DMS 273 (cell line): ENCODE data around the gene CDCA7L.

Source experiments
- DNase-seq: peaks from one replicate; lab custom pipeline; 2025; ENCODE audit not compliant: unreplicated experiment; lab: John Stamatoyannopoulos, UW

CDCA7L gene, protein sequence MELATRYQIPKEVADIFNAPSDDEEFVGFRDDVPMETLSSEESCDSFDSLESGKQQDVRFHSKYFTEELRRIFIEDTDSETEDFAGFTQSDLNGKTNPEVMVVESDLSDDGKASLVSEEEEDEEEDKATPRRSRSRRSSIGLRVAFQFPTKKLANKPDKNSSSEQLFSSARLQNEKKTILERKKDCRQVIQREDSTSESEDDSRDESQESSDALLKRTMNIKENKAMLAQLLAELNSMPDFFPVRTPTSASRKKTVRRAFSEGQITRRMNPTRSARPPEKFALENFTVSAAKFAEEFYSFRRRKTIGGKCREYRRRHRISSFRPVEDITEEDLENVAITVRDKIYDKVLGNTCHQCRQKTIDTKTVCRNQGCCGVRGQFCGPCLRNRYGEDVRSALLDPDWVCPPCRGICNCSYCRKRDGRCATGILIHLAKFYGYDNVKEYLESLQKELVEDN

GRCh38 chr7:21945454-21946221 lies at the start of gene CDCA7L:
TSS of gene CDCA7L (minus strand) at chr7:21945899. CDS start at chr7:21945804, 95 bp downstream.
- DNase-seq, result peak; percentile 97

DNA sequence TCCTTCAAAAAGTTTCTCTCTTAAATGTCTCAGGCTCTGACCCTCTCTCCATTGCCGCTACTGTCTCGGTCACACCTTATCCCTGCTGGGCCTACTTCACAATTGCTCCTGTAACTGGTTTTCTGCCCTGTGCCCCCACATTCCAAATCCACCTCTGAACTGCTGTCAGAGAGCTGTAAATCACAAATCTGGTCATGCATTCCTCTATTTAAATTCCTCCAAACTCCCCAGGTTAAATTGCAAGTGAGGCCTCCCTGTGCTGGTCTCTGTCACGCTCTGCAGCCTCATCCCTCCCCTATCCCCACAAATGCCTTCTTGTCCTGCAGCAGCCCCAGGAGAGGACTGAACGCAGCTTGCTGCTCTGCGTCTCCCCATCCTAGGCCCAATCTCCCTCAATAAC lies 40.4 kb upstream of the CDCA7L start:
- no peak for DNase-seq

GRCh38 chr7:21984042-21984441 lies 38.3 kb upstream of the CDCA7L start:
- DNase-seq, result no peak

- DNase-seq, result no peak
Observed at GRCh38 chr7:21983056-21983455, 37.4 kb upstream of the CDCA7L start.

- DNase-seq, result no peak
Observed at GRCh38 chr7:21981524-21981923, 35.8 kb upstream of the CDCA7L start.

DNA sequence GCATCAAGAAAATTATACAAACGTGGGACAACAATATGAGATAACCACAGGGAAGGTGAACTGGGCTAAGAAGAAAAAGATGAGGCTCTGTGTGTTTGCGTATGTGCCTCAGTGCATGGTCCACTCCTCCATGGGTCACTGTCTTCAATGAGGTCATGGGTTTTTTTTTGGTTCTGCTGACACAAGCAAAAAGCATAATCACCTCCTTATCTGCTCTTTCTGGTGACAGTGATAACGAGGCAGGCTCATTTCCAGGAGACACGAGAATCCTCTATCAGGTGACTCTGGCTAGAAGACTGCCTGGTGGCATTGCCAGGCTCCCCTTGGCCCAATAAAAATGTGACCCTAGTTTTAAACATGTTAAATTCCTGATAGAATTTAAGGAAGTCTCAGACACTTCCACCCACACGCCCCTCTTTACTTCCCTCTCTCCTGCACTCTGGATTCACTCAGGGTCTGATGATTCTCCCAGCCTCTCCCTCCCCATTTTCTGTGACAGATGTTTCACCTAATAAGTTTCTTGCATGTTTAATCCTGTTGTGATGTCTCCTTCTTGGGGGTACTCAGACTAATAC lies 35.3 kb upstream of the CDCA7L start:
- no peak for DNase-seq

DNA sequence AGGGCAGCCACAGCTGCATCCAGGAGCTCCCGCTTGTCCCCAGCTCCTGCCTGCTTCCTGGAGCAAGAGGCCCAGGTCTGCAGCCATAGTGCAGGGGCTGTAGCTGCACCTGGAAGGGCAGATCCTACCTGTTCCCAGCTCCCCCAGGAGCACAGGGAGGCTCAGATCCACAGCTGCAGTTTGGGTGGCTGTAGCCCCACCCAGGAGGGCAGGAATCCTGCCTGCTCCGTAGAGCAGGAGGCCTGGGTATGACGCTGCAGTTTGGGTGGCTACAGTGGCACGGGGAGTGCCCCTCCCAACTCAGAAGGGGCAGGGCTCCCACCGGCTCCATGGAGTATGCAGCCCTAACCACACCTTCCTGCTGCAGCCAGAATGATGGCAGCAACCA lies 26.7 kb upstream of the CDCA7L start:
- no peak for DNase-seq

- no peak for DNase-seq
Observed at GRCh38 chr7:21971780-21972396, 26.2 kb upstream of the CDCA7L start.

GRCh38 chr7:21969822-21970221 lies 24.1 kb upstream of the CDCA7L start:
- no peak for DNase-seq

DNA sequence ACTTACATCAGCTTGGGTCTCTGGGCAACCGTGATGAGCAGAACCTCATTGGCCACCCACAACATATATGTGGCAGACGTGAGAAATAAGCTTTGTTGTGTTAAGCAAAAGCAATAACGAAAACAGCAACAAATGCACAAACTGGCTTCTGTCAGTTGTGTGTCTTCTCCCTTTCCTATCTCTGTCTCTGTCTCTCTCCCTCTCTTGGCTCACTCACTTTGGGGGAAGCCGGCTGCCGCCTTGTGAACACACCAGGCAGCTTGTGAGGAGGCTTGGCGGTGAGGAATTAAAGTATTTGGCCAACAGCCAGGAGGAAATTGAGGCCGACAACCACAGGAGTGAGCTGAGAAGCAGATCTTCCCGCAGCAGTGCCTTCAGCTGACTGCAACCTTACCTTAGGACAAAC lies 21.9 kb upstream of the CDCA7L start:
- DNase-seq, result no peak

- no peak for DNase-seq
Observed at GRCh38 chr7:21966271-21966670, 20.6 kb upstream of the CDCA7L start.

- DNase-seq, result no peak
Observed at GRCh38 chr7:21965291-21965690, 19.6 kb upstream of the CDCA7L start.

DNA sequence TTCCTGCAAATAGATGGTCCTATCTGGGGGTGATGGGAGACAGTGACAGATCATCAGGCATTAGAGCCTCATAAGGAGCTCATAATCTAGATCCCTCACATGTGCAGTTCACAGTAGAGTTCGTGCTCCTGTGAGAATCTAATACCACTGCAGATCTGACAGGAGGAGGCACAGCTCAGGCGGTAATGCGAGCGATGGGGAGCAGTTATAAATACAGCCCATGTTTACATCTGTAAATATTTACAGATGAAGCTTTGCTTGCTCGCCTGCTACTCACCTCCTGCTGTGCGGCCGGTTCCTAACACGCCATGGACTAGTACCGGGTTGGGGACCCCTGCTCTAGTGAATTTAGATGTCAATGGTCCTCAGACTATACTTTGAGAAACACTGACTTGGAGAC lies 17.0 kb upstream of the CDCA7L start:
- DNase-seq, result no peak

GRCh38 chr7:21960922-21961321 lies 15.2 kb upstream of the CDCA7L start:
- DNase-seq, result no peak

DNA sequence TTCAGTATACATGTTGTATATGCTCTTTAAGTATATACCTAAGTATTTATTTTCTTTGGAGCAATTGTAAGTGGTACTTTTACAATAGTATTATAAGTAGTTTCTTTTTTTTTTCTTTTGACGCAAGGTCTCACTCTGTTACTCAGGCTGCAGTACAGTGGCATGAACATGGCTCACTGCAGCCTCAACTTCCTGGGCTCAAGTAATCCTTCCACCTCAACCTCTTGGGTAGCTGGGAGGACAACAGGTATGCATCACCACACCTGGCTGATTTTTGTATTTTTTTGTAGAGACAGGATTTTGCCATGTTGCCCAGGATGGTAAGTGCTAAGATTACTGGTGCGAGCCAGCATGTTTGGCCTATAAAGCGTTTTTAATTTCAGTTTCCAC lies 13.7 kb upstream of the CDCA7L start:
- DNase-seq, result no peak

DNA sequence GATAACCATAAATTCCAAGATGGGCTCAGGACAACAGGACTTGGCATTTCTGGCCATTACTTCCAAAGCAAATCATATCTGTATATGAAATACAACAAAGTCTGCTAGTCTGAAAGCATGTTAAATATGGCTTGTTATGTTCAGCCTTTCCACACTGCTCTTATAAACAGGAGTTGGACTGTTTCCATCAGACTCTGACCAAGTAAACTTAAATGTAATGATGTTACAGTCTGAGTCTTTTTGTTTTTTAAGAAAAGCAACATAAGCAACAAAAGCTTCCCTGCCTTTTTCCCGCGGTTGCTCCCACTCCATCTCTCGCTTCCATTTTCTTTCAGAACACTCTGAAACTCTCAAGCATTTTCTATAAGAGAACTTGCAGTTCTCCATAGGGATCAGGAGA lies 8.1 kb upstream of the CDCA7L start:
- DNase-seq, result no peak

DNA sequence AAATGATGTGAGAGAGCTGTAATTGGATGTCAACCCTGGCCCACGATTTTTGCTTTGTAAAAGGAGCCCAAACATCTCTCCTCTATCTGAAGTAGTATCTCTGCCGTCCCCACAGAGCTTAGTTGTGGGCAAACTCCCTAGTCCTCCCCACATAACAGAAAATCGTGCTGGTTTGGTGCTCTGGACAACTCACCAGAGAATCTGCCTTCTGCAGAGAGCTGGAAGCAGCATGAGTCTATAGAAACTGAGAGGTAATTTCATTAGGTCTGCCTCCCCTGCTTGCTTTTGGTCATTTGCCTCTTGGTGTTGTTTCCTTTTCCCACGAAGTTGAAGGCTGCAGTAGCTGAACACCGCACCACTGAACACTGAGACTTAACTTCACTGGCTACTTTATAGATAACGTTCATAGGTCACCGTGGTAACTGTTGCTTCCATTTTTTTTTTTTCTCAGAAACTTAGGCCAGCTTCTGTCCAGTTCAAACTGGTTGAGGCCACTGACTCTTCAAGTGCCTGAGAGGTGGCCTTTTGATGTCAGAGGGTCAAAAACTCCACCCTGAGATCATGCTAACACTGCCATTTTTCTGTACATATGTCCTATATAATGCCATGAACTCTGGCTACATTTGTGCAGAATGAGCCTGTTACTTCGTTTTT lies 3.3 kb upstream of the CDCA7L start:
- DNase-seq, result no peak

GRCh38 chr7:21948364-21948763 lies 2.7 kb upstream of the CDCA7L start:
- no peak for DNase-seq

DNA sequence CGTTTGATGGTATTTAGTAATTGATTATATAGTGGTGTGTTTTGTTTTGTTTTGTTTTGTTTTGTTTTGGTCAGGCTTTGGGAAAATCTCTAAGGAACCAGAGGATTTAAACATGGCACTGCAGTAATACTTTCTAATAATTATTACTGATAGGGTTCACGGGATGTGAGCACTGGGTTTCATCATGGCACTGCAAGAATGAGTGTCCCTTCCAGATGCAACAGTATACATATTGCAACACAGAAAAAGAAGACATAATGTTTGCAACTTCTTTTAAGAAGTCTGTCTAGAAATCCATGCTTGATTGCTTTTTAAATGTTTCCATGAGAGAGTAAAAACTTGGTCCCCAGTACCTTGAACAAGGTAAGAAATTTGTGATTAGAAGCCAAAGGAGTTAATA lies 2.2 kb upstream of the CDCA7L start:
- DNase-seq, result no peak

- peak; percentile 21 for DNase-seq
Observed at GRCh38 chr7:21947056-21947455, 1.4 kb upstream of the CDCA7L start.

DNA sequence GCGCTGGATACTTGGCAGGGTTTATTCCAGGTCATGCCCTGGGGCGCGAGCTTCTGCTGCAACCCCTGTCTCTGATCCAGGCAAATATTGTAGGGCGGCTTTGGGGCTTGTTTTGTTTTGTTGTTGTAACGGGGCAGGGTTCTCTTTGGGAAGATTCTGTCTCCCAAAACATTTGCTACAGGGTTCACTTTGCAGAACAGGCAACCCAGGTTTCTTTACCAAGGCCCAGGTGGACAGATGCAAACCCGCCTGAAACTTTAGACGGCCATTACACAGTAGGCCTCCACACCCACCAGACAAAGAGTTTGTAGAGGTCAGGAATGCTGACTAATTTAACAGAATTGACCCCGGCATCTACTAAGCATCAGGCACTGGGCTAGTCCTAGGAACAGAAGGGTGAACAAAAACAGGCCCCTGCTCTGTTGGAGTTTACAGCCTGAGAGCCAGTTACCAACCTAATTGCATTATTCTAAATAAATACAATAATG lies 567 bp upstream of the CDCA7L start:
- DNase-seq, result no peak
